Cerebellar cortex (tissue), 1 donor: ENCODE data around the gene KY.

Experiments
- DNase-seq: peaks from one replicate; pipeline ENCODE4 v3.0.0-alpha.2; 2015; ENCODE audit warnings: low spot score

Gene KY

GRCh38 chr3:134644731-134645514, 5.9 kb downstream of the KY start:
- no peak for DNase-seq

- DNase-seq = no peak
Measured at GRCh38 chr3:134643150-134643675, 7.6 kb downstream of the KY start.

- no peak for DNase-seq
Measured at GRCh38 chr3:134642445-134643149, 8.2 kb downstream of the KY start.

GRCh38 chr3:134641671-134642300, 9.0 kb downstream of the KY start:
- DNase-seq = peak; percentile 78

- DNase-seq = no peak
Measured at GRCh38 chr3:134640872-134641470, 9.9 kb downstream of the KY start.

DNA sequence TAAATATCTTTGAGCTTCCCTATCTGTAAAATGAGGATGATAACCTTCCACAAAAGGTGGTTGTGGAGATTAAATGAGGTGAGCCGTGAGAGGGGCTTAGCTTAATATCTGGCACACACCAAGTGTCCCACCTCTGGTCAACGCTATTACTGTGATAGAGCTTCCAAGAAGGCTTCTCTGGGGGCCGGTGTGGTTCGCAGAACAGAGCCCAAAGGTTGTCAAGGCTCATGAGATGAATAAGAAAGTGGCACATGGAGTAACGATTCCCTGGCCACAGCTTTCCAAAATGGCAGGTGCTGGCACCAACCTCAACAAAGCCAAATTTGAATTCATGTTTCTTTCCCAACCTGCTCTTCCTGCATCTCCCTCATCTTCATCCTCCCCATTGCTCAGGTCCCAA, 10.4 kb downstream of the KY start:
- no peak for DNase-seq

DNA sequence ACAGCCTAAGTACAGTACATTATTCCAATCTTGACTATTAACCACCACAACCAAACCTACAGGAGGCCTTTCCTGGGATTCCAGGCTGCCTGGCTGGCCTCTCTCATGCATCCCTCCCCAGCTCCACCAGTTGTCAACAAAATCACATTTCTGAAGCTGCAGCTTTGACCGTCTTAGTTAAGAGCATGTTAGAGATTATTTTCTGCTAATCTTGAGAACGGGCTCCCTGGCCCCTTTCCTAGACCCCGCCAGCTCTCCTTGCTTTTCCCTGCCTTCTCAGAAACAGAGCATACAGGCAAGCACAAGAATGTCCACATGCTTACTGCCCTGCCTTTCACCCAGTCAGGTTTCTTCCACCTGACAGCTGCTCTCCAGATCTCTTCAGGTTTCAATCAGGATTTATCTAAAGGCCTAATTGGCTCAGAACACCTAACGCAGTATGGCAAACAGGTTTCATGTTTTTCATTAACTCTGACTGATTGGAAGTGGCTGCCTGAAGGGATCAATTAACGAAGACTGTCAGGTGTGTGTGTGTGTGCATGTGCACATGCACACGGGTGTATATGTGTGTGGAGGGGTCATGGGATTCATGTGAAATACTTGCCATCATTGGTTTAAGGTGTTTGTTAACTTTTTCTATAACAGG, 12.3 kb downstream of the KY start:
- no peak for DNase-seq

GRCh38 chr3:134636406-134636805, 14.4 kb downstream of the KY start:
- no peak for DNase-seq

GRCh38 chr3:134630506-134630905, 20.3 kb downstream of the KY start:
- DNase-seq = no peak

- no peak for DNase-seq
Measured at GRCh38 chr3:134628884-134629283, 21.9 kb downstream of the KY start.

- no peak for DNase-seq
Measured at GRCh38 chr3:134627831-134628230, 23.0 kb downstream of the KY start.

DNA sequence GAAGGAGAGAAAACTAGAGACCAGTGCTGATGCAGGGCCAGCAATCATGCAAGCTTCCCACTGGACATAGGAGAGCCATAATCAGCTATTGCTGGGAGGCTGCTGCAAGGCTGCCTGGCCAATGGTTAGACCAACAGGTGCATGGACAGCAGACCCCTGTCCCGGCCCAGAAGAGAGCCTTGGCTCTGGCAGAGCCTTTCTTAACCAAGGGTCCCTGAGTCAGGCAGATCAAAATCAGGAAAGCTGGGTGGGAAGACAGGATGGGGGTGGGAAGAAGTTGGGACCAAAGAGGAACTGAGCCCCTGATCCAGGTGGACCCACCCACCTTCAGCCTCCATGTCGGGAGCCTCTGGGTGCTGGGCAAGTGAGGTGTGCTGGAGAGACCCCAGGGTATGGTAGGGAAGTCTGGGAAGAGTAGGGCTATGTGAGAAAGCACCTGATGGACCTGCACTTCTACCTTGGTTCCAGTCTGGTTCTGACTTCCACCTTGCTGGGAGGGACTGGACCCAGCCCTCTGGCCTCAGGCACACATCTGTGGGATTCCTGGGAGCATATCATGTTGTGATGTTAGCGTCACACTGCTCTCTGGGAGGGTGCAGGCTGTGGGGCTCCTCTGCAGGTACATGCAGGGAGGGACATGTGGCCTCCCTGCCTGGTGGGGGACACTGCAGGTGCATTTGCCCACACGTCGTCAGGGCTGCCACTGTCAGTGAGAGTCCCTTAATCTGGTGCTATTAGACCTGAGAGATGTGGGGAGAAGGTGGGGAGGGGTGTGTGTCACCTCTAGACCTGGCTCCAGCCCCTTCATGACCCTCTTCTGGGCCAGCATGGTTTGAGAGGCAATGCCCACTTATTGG, 24.7 kb downstream of the KY start:
- DNase-seq = no peak

DNA sequence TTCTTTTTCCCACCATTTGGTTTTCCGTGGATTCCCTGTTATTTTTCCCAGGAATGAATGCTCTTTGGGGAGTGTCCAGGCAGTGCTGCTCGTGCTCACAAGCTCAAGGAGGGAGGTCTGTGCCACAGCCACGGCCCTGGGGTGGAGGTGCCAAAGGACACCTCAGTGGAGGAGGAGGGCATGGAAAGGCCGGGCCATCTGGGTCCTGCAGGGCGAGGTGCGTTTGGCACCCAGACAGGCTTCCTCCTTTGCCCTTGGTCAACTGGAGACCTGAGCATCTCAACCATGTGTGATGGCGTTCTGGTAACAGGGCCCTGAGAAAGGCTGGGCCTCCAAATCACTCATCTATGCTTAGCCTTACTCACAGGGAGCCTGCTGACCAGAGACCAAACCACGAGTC, 25.4 kb downstream of the KY start:
- DNase-seq = no peak

- no peak for DNase-seq
Measured at GRCh38 chr3:134624537-134625287, 26.1 kb downstream of the KY start.

- no peak for DNase-seq
Measured at GRCh38 chr3:134623615-134624245, 27.1 kb downstream of the KY start.

- no peak for DNase-seq
Measured at GRCh38 chr3:134622806-134623365, 27.9 kb downstream of the KY start.

DNA sequence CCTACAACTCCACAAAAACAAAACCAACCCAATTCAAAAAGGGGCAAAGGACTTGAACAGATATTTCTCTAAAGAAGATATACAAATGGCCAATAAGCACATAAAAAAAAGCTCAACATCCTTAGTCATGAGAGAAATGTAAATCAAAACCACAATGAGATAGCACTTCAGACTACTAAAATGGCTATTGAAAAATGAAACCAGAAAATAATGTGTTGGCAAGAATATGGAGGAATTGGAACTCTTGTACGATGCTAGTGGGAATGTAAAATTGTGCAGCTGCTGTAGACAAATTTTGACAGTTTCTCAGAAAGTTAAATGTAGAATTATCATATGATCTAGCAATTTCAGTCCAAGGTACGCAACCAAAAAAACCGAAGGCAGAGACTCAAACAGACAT, 29.0 kb downstream of the KY start:
- no peak for DNase-seq

DNA sequence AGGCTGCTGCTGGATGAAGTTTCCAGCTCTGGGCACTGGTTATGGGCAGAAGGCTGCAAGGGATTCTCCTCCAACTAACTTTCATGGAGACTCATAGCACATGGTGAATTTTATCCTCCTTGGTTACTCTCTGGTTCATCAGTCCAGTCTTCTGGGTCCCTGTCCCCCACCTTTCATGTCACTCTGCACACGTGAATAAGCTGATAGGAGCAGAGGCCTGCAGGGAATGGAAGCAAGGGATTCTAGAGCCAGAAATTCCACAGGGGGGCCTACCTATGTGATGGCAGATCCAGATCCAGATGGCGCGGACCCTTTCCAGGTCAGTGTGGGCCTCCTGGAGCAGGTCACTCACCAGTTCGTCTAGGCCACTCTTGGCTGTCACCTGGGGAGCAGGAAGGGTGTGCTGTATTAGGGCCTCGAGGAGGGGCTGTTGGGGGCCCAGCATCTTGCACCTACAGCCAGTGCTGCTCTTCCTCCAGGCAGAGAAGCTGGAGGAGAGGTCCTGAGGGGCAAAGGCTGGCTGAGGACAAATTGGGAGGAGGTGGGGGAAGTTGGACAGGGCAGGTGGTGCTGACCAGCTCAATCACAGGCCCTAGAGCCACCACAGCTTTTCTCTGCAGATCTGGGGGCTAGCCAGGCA, 30.2 kb downstream of the KY start:
- no peak for DNase-seq

GRCh38 chr3:134619884-134620445, 30.9 kb downstream of the KY start:
- DNase-seq = no peak
